ENCODE results near the gene VPS37D.

DNA sequence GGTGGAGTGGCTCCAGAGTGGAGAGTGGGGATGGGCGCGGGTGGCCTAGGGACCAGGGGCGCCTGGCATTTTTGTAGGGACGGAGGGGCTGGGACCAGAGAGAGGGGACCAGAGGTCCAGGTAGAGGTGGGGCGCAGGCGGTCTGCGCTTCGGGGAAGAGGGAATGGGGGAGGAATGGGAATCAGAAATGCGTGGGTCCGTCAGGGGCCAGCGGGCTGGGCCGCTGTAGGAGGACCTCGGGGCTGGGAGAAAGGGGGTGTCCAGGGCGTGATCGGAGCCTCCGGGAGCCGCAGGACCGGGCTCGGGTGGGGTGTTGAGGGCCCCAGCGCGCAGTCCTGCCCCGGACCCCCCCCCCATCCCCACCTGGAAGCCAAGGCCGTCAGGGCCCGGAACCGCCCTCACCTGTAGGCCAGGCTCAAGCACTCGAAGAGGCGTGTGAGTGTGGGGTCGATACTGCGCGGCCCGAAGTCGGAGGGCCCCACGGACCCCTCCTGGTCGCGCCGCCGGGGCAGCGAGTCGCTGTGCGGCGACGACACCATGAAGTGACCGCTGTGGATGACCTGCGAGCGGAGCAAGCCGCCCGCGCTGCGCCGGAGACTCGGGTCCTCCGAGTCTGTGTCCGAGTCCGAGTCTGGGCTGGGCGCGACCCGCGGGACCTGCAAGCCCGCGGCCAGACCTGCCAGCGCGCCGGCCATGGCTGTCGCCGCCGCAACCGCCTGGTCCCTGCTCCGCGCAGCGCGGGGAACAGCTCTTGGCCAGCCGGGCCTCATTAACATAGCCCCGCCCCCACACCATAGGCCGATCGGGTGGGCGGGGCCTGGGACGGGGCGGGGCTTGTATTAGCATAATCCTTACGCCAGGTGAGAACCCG lies 43.6 kb upstream of the VPS37D start, which contains the start of gene MLXIPL:
- TF ChIP-seq CTCF (IDR thresholded peaks at IDR 0.05; ENCODE audit: low read length) (no peak), EZH2 (optimal IDR thresholded peaks at IDR 0.05; ENCODE audit: low read depth, low read length) (no peak), EZH2phosphoT487 (IDR thresholded peaks at IDR 0.05; ENCODE audit: low read length) (no peak)
